Camera-type eye (tissue), 1 donor: Measurements from ENCODE around the gene TXNL4B. TPM values are rescaled to one million over a fixed set of nuclear protein-coding genes. Genes with fewer than 3 reads are reported as not detected.

ENCODE experiments used
- total RNA-seq: library from RNA; depleted of rRNA; stranded (reverse); fragments of >200 nt; gene quantifications from one replicate; pipeline ENCODE4 v1.2.3, GENCODE V29; 2014

Gene TXNL4B
- total RNA-seq: 19.2 TPM

DNA sequence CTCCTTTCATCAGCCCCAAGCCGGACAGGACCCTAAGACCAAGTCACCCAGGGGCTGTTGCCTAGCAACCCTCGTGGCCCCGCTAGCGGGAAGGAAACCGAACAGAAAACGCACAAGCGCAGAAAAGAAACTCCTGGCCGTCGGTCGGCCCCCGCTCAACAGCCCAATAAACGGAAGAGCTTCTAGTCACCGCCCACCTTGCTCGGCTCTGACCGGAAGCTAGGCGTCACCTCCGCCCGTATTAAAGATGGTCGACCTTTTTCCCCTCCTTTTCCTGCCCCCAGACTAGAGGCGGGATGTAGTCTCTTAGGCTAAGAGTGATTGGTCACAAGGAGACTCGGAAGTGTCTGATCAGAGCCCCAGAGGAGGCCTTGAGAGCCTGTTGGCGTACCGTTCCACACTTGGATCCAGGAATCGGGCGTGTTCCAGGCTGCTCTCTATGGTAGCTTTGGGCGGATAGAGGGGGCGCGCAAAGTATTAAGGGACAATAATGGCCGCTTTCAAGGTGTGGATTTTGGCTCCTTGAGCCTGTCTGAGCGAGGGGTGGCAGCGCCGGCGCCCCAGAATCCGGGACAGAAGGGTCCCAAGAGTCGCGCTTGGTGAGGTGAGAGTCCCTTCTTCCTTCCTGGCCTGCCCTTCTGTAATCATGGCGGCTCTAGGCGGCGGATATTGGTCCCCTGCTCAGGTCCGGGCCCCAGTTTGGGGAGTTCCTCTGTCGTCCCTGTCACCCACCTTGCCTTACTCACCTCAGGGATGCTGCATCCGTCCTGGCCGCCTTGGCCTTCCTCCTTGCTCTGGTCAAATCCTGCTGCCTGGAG, at the start of gene TXNL4B, which contains the start of gene DHX38:
TXNL4B (minus strand) TSS at position 173 of the 818 bp plus-strand sequence. CDS start 2,871 bp downstream, outside the sequence.
DHX38 (plus strand) TSS at position 400 of the 818 bp plus-strand sequence. CDS start 2,311 bp downstream, outside the sequence.

DNA sequence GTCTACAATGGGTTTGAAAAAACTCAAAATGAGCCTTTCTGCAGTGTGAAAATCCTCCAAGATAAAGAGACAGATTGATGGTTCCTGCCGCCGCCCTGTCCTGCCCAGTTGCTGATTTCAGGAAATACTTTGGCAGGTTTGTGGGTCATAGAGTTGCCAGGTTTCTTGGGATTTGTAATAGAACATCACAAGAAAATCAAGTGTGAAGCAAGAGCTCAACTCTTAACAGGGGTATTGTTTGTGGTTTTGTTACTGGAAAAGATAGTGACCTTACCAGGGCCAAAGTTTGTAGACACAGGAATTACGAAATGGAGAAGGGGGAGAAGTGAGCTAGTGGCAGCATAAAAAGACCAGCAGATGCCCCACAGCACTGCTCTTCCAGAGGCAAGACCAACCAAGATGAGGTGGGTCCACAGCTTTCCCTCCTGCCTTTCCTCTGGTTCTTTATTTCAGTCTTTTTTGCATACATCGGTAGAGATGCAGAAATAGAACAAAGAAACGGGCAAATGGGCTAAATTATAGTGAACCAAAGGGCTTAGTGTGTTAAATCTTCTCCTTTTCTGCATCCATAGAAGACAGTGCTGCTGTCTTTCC, 39.1 kb downstream of the TXNL4B start, which contains the start of gene HP:
HP (plus strand) TSS at position 252 of the 594 bp plus-strand sequence; CDS start at position 400, 148 bp downstream.

Other genes starting within 250 kb of the TXNL4B start
- gene ATXN1L, start 247.6 kb downstream of the TXNL4B start, total RNA-seq: 21.8 TPM
- gene ZNF821, start 209.4 kb downstream of the TXNL4B start, total RNA-seq: 23.4 TPM
- 264 TPM for gene IST1, start 198.1 kb downstream of the TXNL4B start, total RNA-seq
- gene PKD1L3, start 93.2 kb downstream of the TXNL4B start, total RNA-seq: 0.05 TPM
- gene DHODH, start 84.9 kb downstream of the TXNL4B start, total RNA-seq: 6.9 TPM
- 0.55 TPM for gene HP, start 39.1 kb downstream of the TXNL4B start, total RNA-seq
- not detected for gene HPR, start 30.4 kb downstream of the TXNL4B start, total RNA-seq
- 52.0 TPM for gene DHX38, start 227 bp upstream of the TXNL4B start, total RNA-seq
- 3.1 TPM for gene PMFBP1, start 78.5 kb upstream of the TXNL4B start, total RNA-seq